Middle frontal gyrus (tissue), 1 donor: Measurements from ENCODE around the gene CHRM5.

Experiments
- DNase-seq: peaks from one replicate; pipeline ENCODE4 v3.0.0-alpha.2; 2015; ENCODE audit warnings: low spot score; ENCODE audit errors: extremely low spot score

Gene CHRM5, protein sequence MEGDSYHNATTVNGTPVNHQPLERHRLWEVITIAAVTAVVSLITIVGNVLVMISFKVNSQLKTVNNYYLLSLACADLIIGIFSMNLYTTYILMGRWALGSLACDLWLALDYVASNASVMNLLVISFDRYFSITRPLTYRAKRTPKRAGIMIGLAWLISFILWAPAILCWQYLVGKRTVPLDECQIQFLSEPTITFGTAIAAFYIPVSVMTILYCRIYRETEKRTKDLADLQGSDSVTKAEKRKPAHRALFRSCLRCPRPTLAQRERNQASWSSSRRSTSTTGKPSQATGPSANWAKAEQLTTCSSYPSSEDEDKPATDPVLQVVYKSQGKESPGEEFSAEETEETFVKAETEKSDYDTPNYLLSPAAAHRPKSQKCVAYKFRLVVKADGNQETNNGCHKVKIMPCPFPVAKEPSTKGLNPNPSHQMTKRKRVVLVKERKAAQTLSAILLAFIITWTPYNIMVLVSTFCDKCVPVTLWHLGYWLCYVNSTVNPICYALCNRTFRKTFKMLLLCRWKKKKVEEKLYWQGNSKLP

GRCh38 chr15:33968224-33968623, at the start of gene CHRM5:
CHRM5 (plus strand) TSS chr15:33968497; CDS start chr15:34062718, 94,221 bp downstream.
- no peak for DNase-seq

GRCh38 chr15:33923446-33923845, 44.9 kb upstream of the CHRM5 start:
- no peak for DNase-seq

DNA sequence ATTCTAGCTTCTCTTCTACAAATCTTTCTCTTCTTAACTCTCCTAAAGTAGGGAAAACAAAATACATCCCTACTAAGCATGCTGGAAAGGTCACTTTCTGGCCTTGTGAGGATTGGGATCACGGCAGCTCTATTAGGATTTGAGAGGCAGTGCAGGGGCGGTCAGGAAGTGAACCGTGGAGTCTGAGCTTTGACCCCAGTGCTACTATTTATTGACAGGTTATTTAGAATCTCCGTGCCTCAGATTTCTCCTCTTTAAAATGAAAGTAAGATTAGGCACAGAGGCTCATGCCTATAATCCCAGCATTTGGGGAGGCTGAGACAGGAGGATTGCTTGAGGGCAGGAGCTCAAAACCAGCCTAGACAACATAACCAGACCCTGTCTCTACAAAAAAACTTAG, 42.0 kb upstream of the CHRM5 start:
- DNase-seq = no peak

DNA sequence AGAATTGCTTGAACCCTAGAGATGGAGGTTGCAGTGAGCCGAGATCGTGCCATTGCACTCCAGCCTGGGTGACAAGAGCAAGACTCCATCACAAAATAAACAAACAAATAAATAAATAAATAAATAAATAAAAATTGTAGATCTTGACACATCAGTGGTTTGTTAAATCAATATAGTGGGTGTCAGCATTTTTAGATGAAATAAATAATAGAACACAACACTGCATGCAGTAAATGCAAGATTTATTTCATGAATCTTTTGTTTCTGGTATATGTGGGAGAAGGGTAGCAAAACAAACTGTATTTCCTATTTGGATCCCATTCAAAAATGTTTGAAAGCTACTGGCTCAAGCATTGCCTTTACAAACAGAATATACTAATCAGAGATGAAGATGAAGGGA, 35.6 kb upstream of the CHRM5 start:
- no peak for DNase-seq

GRCh38 chr15:33934396-33934795, 33.9 kb upstream of the CHRM5 start:
- DNase-seq = no peak

DNA sequence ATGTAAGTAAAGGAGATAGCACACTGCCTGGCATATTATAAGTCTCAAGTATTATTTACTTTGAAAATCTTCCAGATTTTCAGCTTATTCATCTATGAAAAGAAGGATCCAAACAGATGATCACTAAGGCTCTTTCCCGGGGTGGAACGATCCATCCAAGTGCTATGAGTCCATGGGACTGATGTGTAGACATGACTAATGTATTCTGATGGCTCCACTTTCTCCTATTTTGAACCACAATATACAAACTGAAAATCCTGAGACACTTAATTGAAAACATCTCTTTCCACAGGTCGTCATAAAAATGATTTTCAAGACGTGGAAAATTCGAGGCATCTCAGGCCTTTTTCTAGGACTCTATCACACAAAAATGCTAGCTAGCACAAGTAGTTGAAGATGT, 33.4 kb upstream of the CHRM5 start:
- DNase-seq = no peak

GRCh38 chr15:33941279-33942063, 26.8 kb upstream of the CHRM5 start:
- no peak for DNase-seq

- DNase-seq = no peak
Observed at GRCh38 chr15:33946152-33946551, 22.1 kb upstream of the CHRM5 start.

DNA sequence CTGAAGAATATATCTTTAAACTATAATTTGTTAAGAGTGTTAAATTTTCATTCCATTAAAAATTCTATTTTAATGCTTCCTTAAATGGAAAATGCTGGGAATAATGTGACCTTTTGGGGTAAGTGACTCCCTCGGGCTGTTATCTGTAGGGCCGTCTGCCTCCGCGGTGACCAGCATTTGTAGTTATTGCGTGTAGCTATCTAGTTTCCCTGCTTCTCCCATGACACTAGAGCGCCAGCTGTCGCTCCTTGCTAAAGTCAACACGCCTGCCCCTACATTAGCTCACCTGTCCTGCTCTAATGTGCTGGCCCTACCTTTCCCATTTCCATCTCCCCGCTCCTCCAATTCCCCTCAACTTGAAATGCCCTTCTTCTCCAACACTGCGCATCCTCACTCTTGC, 12.4 kb upstream of the CHRM5 start:
- no peak for DNase-seq

- DNase-seq = no peak
Observed at GRCh38 chr15:33956397-33956796, 11.9 kb upstream of the CHRM5 start.

GRCh38 chr15:33959844-33960548, 8.3 kb upstream of the CHRM5 start:
- DNase-seq = no peak

DNA sequence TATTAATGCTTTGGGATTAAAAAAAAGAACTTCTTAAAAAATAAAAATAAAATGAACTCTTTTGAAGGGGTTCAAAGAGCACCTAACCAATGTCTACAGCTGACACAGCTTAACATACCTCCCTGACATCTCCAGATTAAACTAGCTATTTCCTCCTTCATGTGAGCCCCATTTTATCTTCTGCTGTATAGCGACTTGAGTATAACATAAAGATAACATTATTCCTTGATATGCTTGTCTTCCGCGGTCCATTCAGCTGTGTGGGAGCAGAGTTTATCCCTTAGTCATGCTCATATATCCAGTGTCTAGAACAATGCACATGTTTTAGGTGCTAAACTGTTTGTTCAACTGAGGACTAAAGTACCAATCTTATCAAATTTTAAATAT, 7.8 kb upstream of the CHRM5 start:
- DNase-seq = no peak

DNA sequence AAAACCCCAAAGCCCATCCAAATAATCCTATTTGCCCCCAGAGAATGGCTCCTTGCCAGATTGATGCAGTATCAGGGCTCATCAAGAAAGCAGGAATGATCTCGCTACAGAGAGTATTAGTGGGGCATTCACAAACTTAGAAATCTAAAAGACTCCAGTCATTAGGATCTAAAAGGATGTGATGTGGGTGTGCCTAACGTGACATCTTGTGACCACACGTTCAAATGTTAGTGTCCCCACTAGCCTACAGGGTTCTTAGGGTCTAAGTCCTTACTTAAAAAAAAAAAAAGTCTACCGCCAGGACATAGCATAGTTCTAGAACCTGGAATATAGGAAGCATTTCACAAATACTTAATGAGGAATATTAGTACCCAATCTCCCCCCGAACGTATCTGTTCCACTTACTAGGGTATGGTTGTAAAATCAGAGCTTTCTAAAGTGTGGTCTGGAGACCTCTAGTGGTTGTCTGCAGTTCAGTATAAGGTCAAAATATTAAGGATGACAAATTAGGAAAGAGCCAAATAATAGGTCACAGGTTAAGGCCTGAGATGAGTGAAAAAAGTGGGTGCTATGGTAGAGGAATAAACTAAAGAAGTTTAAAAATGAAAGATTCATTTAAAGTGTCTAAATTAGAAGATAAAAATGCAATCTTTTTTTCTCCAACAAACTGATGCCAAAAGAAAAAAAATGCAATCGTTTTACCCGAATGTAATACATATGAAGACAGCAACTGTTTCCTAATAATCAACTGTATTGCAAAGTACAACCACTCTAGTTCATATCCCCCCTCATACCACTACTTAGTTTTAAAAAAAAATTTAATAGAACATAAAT, 4.2 kb upstream of the CHRM5 start:
- no peak for DNase-seq

DNA sequence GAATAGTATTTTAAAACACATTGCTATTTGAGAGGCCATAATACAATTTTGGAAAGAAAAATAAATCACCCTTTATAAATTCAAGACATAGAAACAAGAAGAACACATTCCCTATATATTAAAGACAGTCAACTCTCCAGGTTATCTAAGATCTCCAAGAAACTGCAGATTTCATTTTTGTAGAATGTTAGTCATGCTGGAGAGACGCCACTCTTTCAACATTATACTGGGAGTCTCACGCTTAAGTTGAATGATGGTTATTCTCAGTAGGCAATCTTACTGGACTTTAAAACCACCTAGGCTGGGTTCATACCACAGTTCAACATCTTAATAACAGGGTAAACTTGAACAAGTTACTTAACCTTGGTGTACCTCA, 3.6 kb upstream of the CHRM5 start:
- DNase-seq = no peak

DNA sequence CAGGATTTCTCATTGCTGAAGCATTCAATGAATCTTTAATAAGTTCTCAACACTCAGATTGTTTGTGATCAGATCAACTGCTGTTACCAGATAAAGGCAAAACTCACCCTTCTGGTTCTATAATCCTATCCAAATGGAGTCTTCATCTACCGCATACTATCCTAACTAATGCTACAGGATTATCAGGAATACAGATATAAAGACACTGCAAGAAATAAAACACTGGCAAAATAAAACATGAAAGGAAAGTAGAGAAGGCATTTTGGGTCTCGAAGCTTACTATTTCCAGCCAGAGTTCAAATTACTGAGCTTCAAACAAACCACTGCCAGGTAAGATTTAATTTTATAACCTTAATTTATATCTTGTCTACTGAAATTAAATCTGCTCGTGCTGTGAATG, 524 bp downstream of the CHRM5 start:
- no peak for DNase-seq

DNA sequence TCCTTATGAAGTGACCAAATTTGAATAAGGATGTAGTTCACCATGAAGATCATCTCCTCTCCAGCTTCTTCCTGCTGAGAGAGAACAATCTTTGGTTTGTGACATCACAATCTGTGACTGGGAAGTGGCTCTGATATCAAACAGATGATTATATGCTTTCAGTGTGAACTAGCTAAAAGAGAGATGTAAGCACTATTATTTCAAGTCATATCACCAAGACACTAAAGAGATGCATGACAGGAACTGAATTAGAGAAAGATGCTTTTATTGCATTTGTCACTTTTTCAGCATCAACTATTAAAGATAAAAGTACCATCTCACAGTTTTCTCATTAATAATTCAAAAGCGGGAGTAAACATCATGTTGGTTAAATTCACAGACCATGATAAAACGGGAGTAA, 3.5 kb downstream of the CHRM5 start:
- no peak for DNase-seq

- DNase-seq = no peak
Observed at GRCh38 chr15:33975022-33975565, 6.8 kb downstream of the CHRM5 start.

- no peak for DNase-seq
Observed at GRCh38 chr15:33980159-33980558, 11.9 kb downstream of the CHRM5 start.

- no peak for DNase-seq
Observed at GRCh38 chr15:33982516-33982915, 14.2 kb downstream of the CHRM5 start.

- no peak for DNase-seq
Observed at GRCh38 chr15:33985287-33985686, 17.0 kb downstream of the CHRM5 start.

DNA sequence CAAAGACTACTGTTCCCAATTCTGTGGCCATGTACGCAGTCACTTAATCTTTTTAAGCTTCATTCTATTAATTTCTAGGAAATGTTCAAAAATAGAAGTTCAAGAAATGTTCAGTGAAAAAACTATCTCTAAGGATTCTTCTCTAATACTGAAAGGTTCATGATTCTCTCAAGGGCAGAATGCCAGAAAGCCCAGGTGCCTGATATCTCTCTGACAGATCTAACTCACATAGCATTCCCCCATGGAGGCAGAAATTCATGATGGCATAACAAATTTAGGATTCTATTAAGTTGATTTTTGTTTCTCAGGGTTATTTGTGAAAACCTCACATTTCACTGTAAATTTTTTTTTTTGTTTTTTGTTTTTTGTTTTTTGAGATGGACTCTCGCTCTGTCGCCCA, 17.5 kb downstream of the CHRM5 start:
- DNase-seq = no peak
